Panc1 (cell line): ENCODE data around the gene SIVA1. TPM values are rescaled to one million over a fixed set of nuclear protein-coding genes. Genes with fewer than 3 reads are reported as not detected.

ENCODE experiments used
- ATAC-seq: fragments of 200-7000 bp; cut with Tn5 transposase; 2 replicates; pipeline ENCODE4 v1.9.1; 2020; ENCODE audit warnings: mild to moderate bottlenecking, moderate library complexity
- BruUV-seq: library from RNA; stranded (reverse); fragments of 400-500 nt; replicated peaks from 2 replicates; lab custom pipeline; 2021; lab: Mats Ljungman, UMichigan
- CTCF ChIA-PET: fragments of 300-600 bp; sonication (Branson Sonifier 250); formaldehyde crosslinking; loops from one replicate; lab custom pipeline; 2022; ENCODE audit warnings: antibody characterized with exemption; lab: Charles Lee
- POLR2A ChIA-PET: fragments of 300-600 bp; sonication (Branson Sonifier 250); formaldehyde crosslinking; loops from one replicate; lab custom pipeline; 2022; ENCODE audit warnings: antibody characterized with exemption; lab: Charles Lee
- DNase-seq: peaks from one replicate; pipeline ENCODE4 v3.0.0-alpha.2; 2010; ENCODE audit warnings: low read depth, low spot score
- H3K27ac ChIP-seq: 2 replicates; pipeline ENCODE4 v1.5.1; 2011; ENCODE audit warnings: mild to moderate bottlenecking, low read length, inconsistent platforms
- H3K27me3 ChIP-seq: fragments of 200-500 bp; sonication (Bioruptor generic); 2 replicates; pipeline ENCODE4 v1.6.0; 2014; ENCODE audit warnings: low read length, inconsistent platforms; ENCODE audit not compliant: control insufficient read depth, insufficient read depth
- H3K36me3 ChIP-seq: fragments of 200-500 bp; sonication (Bioruptor generic); 2 replicates; pipeline ENCODE4 v1.5.1; 2014; ENCODE audit warnings: inconsistent platforms, mild to moderate bottlenecking, low read length, moderate library complexity; ENCODE audit not compliant: control insufficient read depth, insufficient read depth
- H3K4me1 ChIP-seq: 2 replicates; pipeline ENCODE4 v1.5.1; 2011; ENCODE audit warnings: inconsistent platforms, mild to moderate bottlenecking, low read length, moderate library complexity; ENCODE audit not compliant: control insufficient read depth, insufficient read depth
- H3K4me3 ChIP-seq, 2 experiments: 2 replicates each; pipeline ENCODE4 v1.5.1; 2011 to 2012; ENCODE audit warnings: low read depth in 2 of 2, low read length in 2 of 2, mild to moderate bottlenecking in 2 of 2, inconsistent platforms in 1 of 2, moderate library complexity in 1 of 2
- H3K9me3 ChIP-seq: fragments of 200-500 bp; sonication (Bioruptor generic); 2 replicates; pipeline ENCODE4 v1.5.1; 2014; ENCODE audit warnings: low read depth, mild to moderate bottlenecking, inconsistent platforms, low read length, moderate library complexity; ENCODE audit not compliant: control insufficient read depth, insufficient read depth
- POLR2AphosphoS5 ChIP-seq: IDR thresholded peaks from 2 replicates; pipeline ENCODE4 v1.6.1; 2012; ENCODE audit warnings: mild to moderate bottlenecking, low read depth, low read length, moderate library complexity
- SIN3A ChIP-seq: IDR thresholded peaks from 2 replicates; pipeline ENCODE4 v1.6.1; 2012; ENCODE audit warnings: low read depth, mild to moderate bottlenecking, low read length, moderate library complexity, borderline replicate concordance; ENCODE audit not compliant: insufficient read depth
- TCF7L2 ChIP-seq: IDR thresholded peaks from 2 replicates; pipeline ENCODE4 v1.6.1; 2011; ENCODE audit warnings: mild to moderate bottlenecking, low read depth, low read length, inconsistent platforms
- in situ Hi-C: cut with HindIII; loops from 2 replicates; pipeline ENCODE4 v1.10.0; 2016; ENCODE audit warnings: low sequenced_read_pairs, low pct_unique_long_range_greater_than_20kb
- intact Hi-C: fragments of 100-400 bp; cut with micrococcal nuclease; formaldehyde crosslinking; loops from one replicate; pipeline ENCODE4 v1.10.0; 2022; ENCODE audit not compliant: unreplicated experiment
- total RNA-seq: library from RNA; stranded (reverse); gene quantifications from one replicate; pipeline ENCODE4 v1.2.1, GENCODE V29; 2021; ENCODE audit not compliant: unreplicated experiment
- TF ChIP-seq, protein P1 (sequence below), 2 experiments: IDR thresholded peaks; 2 replicates each; pipeline ENCODE4 v1.6.1; 2011 to 2012; ENCODE audit warnings: low read depth in 2 of 2, control low read depth in 1 of 2, low read length in 1 of 2, mild to moderate bottlenecking in 1 of 2, moderate library complexity in 1 of 2; ENCODE audit not compliant: insufficient read depth in 1 of 2
- TF ChIP-seq, protein P2 (sequence below): fragments of 450-650 bp; IDR thresholded peaks from 2 replicates; pipeline ENCODE4 v1.5.1; 2017; ENCODE audit warnings: mild to moderate bottlenecking

The SIVA1 gene
- total RNA-seq, 1 experiment from 2014 or later: 100 TPM

DNA sequence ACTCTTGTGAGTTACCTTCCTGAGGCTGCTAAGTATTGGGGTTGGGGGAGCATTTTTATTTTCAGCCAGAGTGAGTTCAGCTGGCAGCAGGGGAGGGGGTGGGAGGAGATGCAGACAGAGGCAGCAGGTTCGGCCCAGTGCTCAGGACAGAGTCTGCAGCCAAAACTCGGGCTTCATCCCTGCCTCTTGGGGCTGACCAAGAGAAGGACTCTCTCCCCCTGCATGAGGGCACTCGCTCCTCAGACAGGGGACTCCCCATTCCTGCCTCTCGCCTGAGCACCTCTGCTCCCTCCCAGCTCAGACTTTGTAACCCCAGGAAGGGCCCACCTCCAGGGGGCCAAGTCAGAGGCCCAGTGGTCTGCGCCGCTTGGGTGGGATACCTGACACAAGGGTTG, 43.7 kb downstream of the SIVA1 start:
- intact Hi-C loops (no loop called here), in situ Hi-C loops (no loop called here)
- Histone ChIP-seq H3K4me1 (peaks cover 66% of the 10 kb centered on the region), H3K4me3 (no peak overlapping the region), H3K27me3 (no peaks in the 10 kb centered on the region), H3K36me3 (peaks cover 2% of the 10 kb centered on the region; the same call in 1 of the 2 replicates), H3K9me3 (no peaks in the 10 kb centered on the region), H3K27ac (peak overlapping the region; percentile 84)
- ChIA-PET POLR2A (no interaction called here), CTCF (no interaction called here)
- no peak for DNase-seq
- no TSS peak for BruUV-seq
- TF ChIP-seq POLR2AphosphoS5: no peak
- TF ChIP-seq TCF7L2: no peak
- TF ChIP-seq, protein P1, sequence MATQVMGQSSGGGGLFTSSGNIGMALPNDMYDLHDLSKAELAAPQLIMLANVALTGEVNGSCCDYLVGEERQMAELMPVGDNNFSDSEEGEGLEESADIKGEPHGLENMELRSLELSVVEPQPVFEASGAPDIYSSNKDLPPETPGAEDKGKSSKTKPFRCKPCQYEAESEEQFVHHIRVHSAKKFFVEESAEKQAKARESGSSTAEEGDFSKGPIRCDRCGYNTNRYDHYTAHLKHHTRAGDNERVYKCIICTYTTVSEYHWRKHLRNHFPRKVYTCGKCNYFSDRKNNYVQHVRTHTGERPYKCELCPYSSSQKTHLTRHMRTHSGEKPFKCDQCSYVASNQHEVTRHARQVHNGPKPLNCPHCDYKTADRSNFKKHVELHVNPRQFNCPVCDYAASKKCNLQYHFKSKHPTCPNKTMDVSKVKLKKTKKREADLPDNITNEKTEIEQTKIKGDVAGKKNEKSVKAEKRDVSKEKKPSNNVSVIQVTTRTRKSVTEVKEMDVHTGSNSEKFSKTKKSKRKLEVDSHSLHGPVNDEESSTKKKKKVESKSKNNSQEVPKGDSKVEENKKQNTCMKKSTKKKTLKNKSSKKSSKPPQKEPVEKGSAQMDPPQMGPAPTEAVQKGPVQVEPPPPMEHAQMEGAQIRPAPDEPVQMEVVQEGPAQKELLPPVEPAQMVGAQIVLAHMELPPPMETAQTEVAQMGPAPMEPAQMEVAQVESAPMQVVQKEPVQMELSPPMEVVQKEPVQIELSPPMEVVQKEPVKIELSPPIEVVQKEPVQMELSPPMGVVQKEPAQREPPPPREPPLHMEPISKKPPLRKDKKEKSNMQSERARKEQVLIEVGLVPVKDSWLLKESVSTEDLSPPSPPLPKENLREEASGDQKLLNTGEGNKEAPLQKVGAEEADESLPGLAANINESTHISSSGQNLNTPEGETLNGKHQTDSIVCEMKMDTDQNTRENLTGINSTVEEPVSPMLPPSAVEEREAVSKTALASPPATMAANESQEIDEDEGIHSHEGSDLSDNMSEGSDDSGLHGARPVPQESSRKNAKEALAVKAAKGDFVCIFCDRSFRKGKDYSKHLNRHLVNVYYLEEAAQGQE (IDR thresholded peaks at IDR 0.05; ENCODE audit: insufficient read depth in 1 of 2, low read depth in 2 of 2, low read length in 1 of 2): no peak
- TF ChIP-seq, protein P2, sequence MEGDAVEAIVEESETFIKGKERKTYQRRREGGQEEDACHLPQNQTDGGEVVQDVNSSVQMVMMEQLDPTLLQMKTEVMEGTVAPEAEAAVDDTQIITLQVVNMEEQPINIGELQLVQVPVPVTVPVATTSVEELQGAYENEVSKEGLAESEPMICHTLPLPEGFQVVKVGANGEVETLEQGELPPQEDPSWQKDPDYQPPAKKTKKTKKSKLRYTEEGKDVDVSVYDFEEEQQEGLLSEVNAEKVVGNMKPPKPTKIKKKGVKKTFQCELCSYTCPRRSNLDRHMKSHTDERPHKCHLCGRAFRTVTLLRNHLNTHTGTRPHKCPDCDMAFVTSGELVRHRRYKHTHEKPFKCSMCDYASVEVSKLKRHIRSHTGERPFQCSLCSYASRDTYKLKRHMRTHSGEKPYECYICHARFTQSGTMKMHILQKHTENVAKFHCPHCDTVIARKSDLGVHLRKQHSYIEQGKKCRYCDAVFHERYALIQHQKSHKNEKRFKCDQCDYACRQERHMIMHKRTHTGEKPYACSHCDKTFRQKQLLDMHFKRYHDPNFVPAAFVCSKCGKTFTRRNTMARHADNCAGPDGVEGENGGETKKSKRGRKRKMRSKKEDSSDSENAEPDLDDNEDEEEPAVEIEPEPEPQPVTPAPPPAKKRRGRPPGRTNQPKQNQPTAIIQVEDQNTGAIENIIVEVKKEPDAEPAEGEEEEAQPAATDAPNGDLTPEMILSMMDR: no peak
- no peak for TF ChIP-seq SIN3A
- ATAC-seq: no peak

DNA sequence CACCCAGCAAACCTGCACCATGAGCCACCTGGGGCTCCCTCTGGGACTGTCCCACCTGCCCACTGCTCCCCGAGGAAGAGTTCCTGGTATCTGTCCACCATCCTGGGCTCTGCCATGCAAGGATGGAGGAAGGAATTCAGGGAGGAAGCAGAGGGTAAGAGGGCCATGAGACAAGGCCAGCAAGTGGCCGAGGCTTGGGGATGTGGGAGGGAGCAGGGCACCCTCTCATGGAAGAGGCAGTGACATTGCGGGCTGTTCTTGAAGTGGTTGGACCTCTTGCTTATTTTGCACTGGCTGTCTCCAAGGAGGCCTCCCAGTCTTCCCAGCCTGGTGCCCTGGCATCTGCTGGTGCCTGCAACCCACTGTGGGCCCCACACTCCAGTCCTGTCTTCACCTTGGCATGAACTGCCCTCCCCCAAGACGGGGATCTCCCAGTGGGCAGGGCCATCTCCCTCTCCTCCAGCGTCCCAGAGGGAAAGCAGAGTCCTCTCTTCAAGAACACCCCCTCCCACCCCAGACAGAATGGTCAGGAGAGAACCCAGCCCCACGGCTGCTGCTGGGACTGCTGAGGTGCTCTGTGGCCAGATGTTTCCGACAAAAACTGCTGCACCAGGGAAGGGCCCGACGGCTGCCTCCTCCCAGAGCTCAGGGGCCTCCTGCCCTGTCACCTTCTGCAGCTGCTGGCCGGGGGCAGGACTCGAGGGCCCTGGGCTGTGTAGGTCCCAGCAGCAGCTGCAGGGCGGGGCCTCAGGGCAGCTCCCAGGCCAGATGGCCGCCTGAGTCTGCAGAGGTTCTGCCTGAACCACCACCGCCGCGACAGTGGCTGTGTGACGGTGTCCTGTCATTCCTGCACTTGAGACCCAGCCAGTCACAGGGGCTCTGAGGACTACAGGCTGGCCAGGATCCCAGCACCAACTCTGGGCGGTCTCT, 44.4 kb downstream of the SIVA1 start:
- peak overlapping the region; percentile 84 for H3K27ac ChIP-seq

More for the DNA sequence above, 44.4 kb downstream of the SIVA1 start:
- Histone ChIP-seq H3K36me3 (peaks cover 2% of the 10 kb centered on the region; the same call in 1 of the 2 replicates), H3K4me1 (peaks cover 65% of the 10 kb centered on the region), H3K9me3 (no peaks in the 10 kb centered on the region), H3K4me3 (no peak overlapping the region), H3K27me3 (no peaks in the 10 kb centered on the region)
- BruUV-seq: no TSS peak
- POLR2A ChIA-PET: no interaction called here
- TF ChIP-seq, protein P1 (IDR thresholded peaks at IDR 0.05; ENCODE audit: insufficient read depth in 1 of 2, low read depth in 2 of 2, low read length in 1 of 2): no peak
- no peak for TF ChIP-seq TCF7L2
- TF ChIP-seq, protein P2: peak; percentile 27; the same call in 1 of the 2 replicates
- TF ChIP-seq SIN3A: no peak
- no peak for TF ChIP-seq POLR2AphosphoS5
- intact Hi-C loops: no loop called here
- in situ Hi-C loops: no loop called here
- CTCF ChIA-PET: no interaction called here
- ATAC-seq (peak; percentile 14), DNase-seq (no peak)
